ENCODE data around the gene APCS. TPM values are rescaled to one million over a fixed set of nuclear protein-coding genes. Genes with fewer than 3 reads are reported as not detected.

APCS gene
- total and polyA plus RNA-seq, 2 of the 13 experiments (the other 11 are each of a cell fraction or from before 2014, with no cell fraction given) = not detected

- no peak overlapping the region for H3K27ac ChIP-seq (ENCODE audit: extremely low read length, insufficient read depth, low read length)
- intact Hi-C loops (cut with micrococcal nuclease; ENCODE audit: unreplicated experiment) = no loop called here
- H3K27me3 ChIP-seq (ENCODE audit: control insufficient read depth in 1 of 2, insufficient read depth in 2 of 2, low read length in 2 of 2) = no peaks in the 10 kb centered on the region; a peak in 1 of 5 replicates
- ATAC-seq = no peak
- no peak for TF ChIP-seq POLR2G (IDR thresholded peaks at IDR 0.05; ENCODE audit: low read depth, low read length)
- no peak for TF ChIP-seq THAP9 (CRISPR knock-in tag; IDR thresholded peaks at IDR 0.05; ENCODE audit: borderline replicate concordance)
- TF ChIP-seq ZBTB3 (CRISPR knock-in tag; IDR thresholded peaks at IDR 0.05; ENCODE audit: borderline replicate concordance, low read depth) = no peak
- no peak for TF ChIP-seq TFE3 (CRISPR knock-in tag; IDR thresholded peaks at IDR 0.05)
- H3K9ac ChIP-seq (ENCODE audit: insufficient read depth, low read depth, low read length) = no peak overlapping the region
- in situ Hi-C loops (cut with HindIII; ENCODE audit: extremely low pct_ligation_motif_present, low pct_unique_long_range_greater_than_20kb) = no loop called here
- no peaks in the 10 kb centered on the region for H4K20me1 ChIP-seq (ENCODE audit: insufficient read depth, low read length)
- no peak for FAIRE-seq
- H3K4me2 ChIP-seq (ENCODE audit: low read depth, low read length) = no peak overlapping the region
- no peaks in the 10 kb centered on the region for H3K36me3 ChIP-seq (replicated peaks in 1 of 2; ENCODE audit: control insufficient read depth in 1 of 2, insufficient read depth in 2 of 2, low read length in 2 of 2)
- no peaks in the 10 kb centered on the region for H3K4me1 ChIP-seq (ENCODE audit: insufficient read depth, low read length)
- WGBS (ENCODE audit: low lambda C conversion rate) = 21% methylated on average over 4 of the region's 4 CpGs
- H3K79me2 ChIP-seq (ENCODE audit: insufficient read depth, low read length) = no peaks in the 10 kb centered on the region
- peaks cover 6% of the 10 kb centered on the region; the same call in 1 of the 2 replicates for H3K9me3 ChIP-seq (ENCODE audit: low read length)
- BruUV-seq (replicated peaks) = no TSS peak
- CTCF ChIA-PET (ENCODE audit: low intra/inter-chr PET ratio, low total read pairs) = no interaction called here
- no peak overlapping the region for H2AFZ ChIP-seq (ENCODE audit: low read length)
- POLR2A ChIA-PET = no interaction called here
- DNase-seq (ENCODE audit: low spot score) = no peak
- H3K4me3 ChIP-seq (replicated peaks in 1 of 3; ENCODE audit: insufficient read depth in 1 of 3, low read depth in 2 of 3, low read length in 3 of 3) = no peak overlapping the region
Measured at GRCh38 chr1:159591981-159592380, 4.4 kb downstream of the APCS start.

All from HepG2 (cell line).